HG02642 (cell line): ENCODE measurements around the gene PTH2.

Experiments
- ATAC-seq: cut with Tn5 transposase; IDR thresholded peaks from one replicate; pipeline ENCODE4 v1.9.1; 2021; ENCODE audit warnings: mild to moderate bottlenecking; ENCODE audit not compliant: unreplicated experiment, poor library complexity

Gene PTH2

GRCh38 chr19:49415102-49415809 lies 8.0 kb downstream of the PTH2 start:
- no peak for ATAC-seq

GRCh38 chr19:49414256-49414655 lies 9.0 kb downstream of the PTH2 start:
- ATAC-seq = no peak

GRCh38 chr19:49413348-49413747 lies 9.9 kb downstream of the PTH2 start:
- no peak for ATAC-seq

- no peak for ATAC-seq
These were observed 11.4 kb downstream of the PTH2 start for GRCh38 chr19:49411681-49412326.

- no peak for ATAC-seq
These were observed 13.7 kb downstream of the PTH2 start for GRCh38 chr19:49409441-49410029.

GRCh38 chr19:49408816-49409440 lies 14.3 kb downstream of the PTH2 start:
- ATAC-seq = no peak

GRCh38 chr19:49407482-49408015 lies 15.7 kb downstream of the PTH2 start:
- no peak for ATAC-seq

- ATAC-seq = no peak
These were observed 16.2 kb downstream of the PTH2 start for GRCh38 chr19:49407079-49407478.

GRCh38 chr19:49403404-49404187 lies 19.6 kb downstream of the PTH2 start:
- no peak for ATAC-seq

GRCh38 chr19:49400029-49400428 lies 23.2 kb downstream of the PTH2 start:
- ATAC-seq = no peak

DNA sequence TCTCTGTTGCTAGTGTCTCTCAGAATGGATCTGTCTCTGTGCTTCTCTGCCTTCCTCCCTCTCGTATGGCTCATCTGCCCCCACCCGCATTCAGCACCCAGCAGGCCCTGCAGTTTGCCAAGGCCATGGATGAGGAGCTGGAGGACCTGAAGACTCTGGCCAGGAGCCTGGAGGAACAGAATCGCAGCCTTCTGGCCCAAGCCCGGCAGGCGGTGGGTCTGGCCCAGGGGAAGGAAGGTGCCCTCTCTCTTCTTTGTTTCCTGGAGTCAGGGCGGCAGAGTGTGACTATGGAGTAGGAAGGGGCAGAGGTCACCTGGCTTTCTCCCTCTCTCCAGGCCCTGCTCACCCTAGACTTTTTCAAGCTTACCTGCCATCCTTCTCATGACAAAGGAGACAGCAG lies 24.3 kb downstream of the PTH2 start:
- ATAC-seq = no peak

DNA sequence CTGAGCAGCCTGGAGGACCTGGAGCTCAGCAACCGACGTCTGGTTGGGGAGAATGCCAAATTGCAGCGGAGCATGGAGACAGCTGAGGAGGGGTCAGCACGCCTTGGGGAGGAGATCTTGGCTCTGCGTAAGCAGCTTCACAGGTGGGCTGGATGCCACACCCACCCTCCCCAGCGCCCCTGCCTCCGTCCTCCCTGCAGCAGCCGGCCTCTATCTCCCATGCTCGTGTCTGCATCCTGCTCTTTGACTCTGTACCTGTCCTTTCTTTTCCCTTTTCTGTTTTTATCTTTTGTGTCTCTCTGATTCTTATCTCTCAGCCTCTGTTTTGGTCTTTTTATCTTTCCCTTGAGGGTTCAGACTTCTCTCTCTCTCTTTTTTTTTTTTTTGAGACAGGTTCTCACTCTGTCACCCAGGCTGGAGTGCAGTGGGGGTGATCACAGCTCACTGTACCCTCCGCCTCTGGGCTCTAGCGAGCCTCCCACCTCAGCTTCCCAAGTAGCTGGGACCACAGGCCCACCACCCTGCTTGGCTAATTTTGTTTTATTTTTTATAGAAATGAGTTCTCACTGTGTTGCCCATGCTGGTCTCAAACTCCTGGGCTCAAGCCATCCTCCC lies 25.1 kb downstream of the PTH2 start:
- ATAC-seq = no peak

GRCh38 chr19:49396738-49397505 lies 26.3 kb downstream of the PTH2 start:
- no peak for ATAC-seq

- ATAC-seq = no peak
These were observed 27.4 kb downstream of the PTH2 start for GRCh38 chr19:49395581-49396407.

DNA sequence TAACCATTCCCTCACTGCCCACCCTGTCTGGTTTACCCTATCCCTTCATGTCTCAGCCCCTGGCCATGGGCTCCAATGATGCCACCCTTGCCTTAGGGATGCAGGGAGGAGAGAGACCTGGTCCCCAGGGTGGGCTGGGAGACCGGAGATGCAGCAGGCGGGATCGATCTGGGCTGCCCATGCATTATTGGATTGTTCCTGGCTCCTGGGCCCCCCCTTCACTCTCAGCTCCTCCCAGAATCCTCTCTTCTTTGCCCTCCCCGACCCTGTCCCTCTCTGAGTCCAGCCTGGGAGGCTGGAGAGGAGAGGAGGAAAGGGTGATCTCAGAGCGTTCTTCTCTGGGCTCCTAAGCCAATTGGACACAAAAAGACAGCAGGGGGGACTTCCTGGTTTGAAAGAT lies 29.4 kb downstream of the PTH2 start:
- ATAC-seq = no peak

GRCh38 chr19:49391581-49392399 lies 31.5 kb downstream of the PTH2 start:
- no peak for ATAC-seq

- ATAC-seq = no peak
These were observed 32.3 kb downstream of the PTH2 start for GRCh38 chr19:49390929-49391359.
